HepG2 (cell line): Measurements from ENCODE around the gene IKZF3. TPM values are rescaled to one million over a fixed set of nuclear protein-coding genes. Genes with fewer than 3 reads are reported as not detected.

Source experiments
- ATF4 ChIP-seq, 2 experiments: fragments of 450-650 bp in 1 of 2; sonication (generic) in 1 of 2; formaldehyde crosslinking; IDR thresholded peaks; 2 replicates each; pipeline versions ENCODE4 v1.5.0 to v1.8.0; 2020 to 2022; ENCODE audit warnings: mild to moderate bottlenecking in 1 of 2, missing genetic modification reagents in 1 of 2
- CEBPB ChIP-seq: IDR thresholded peaks from 2 replicates; pipeline ENCODE4 v1.6.1; 2011; ENCODE audit warnings: low read depth, low read length, improper control_type of control experiment, borderline replicate concordance
- CENPT ChIP-seq: sonication (generic); formaldehyde crosslinking; IDR thresholded peaks from 2 replicates; pipeline ENCODE4 v1.8.0; 2022; ENCODE audit warnings: low read depth, mild to moderate bottlenecking, moderate library complexity, missing genetic modification reagents
- KLF11 ChIP-seq: IDR thresholded peaks from 2 replicates; pipeline ENCODE4 v1.6.1; 2016; ENCODE audit warnings: missing compliant biosample characterization
- MTA3 ChIP-seq: sonication (generic); formaldehyde crosslinking; IDR thresholded peaks from 2 replicates; pipeline ENCODE4 v1.4.0; 2020; ENCODE audit warnings: missing genetic modification reagents
- MTERF4 ChIP-seq: sonication (generic); formaldehyde crosslinking; IDR thresholded peaks from 2 replicates; pipeline ENCODE4 v1.8.0; 2023; ENCODE audit warnings: mild to moderate bottlenecking, missing genetic modification reagents
- MZF1 ChIP-seq: sonication (generic); formaldehyde crosslinking; IDR thresholded peaks from 2 replicates; pipeline ENCODE4 v1.8.1; 2023; ENCODE audit warnings: mild to moderate bottlenecking, missing genetic modification reagents, borderline replicate concordance
- PHB2 ChIP-seq: fragments of 450-650 bp; IDR thresholded peaks from 2 replicates; pipeline ENCODE4 v1.6.1; 2018; ENCODE audit not compliant: partially characterized antibody
- SIN3B ChIP-seq: fragments of 150-350 bp; IDR thresholded peaks from 2 replicates; pipeline ENCODE4 v1.6.1; 2014; ENCODE audit warnings: low read length
- SIX1 ChIP-seq: sonication (generic); formaldehyde crosslinking; IDR thresholded peaks from 2 replicates; pipeline ENCODE4 v1.4.0; 2020; ENCODE audit warnings: missing genetic modification reagents, borderline replicate concordance
- ZBTB7B ChIP-seq: sonication (generic); formaldehyde crosslinking; IDR thresholded peaks from 2 replicates; pipeline ENCODE4 v1.4.0; 2020; ENCODE audit warnings: missing genetic modification reagents
- ZGPAT ChIP-seq: IDR thresholded peaks from 2 replicates; pipeline ENCODE4 v1.6.1; 2016; ENCODE audit warnings: mild to moderate bottlenecking
- ZKSCAN1 ChIP-seq: fragments of 150-350 bp; IDR thresholded peaks from 2 replicates; pipeline ENCODE4 v1.6.1; 2014; ENCODE audit warnings: low read length
- ZNF296 ChIP-seq: sonication (generic); formaldehyde crosslinking; conservative IDR thresholded peaks from 2 replicates; pipeline ENCODE4 v1.5.0; 2020; ENCODE audit warnings: mild to moderate bottlenecking, missing genetic modification reagents
- ZNF318 ChIP-seq: sonication (generic); formaldehyde crosslinking; IDR thresholded peaks from 2 replicates; pipeline ENCODE4 v1.4.0; 2020; ENCODE audit warnings: mild to moderate bottlenecking, missing genetic modification reagents
- ZNF446 ChIP-seq: sonication (generic); formaldehyde crosslinking; IDR thresholded peaks from 2 replicates; pipeline ENCODE4 v1.5.0; 2020; ENCODE audit warnings: mild to moderate bottlenecking, missing genetic modification reagents
- ZXDC ChIP-seq: sonication (generic); formaldehyde crosslinking; IDR thresholded peaks from 2 replicates; pipeline ENCODE4 v1.5.0; 2020; ENCODE audit warnings: mild to moderate bottlenecking, missing genetic modification reagents
- polyA plus RNA-seq, 8 experiments: library from polyadenylated mRNA; depleted of rRNA in 3 of 8; stranded (reverse) in 7 of 8; unstranded in 1 of 8; fragments of >200 nt; fragmentation: Illumina TruSeq in 4 of 8; extraction: Trizol in 4 of 8; gene quantifications; 2 replicates each; pipeline versions ENCODE4 v1.2.1 to v1.2.3, GENCODE V29; 2011 to 2016; ENCODE audit warnings: low read depth in 4 of 8, missing spikeins in 1 of 8, mixed read lengths in 1 of 8; ENCODE audit not compliant: insufficient read depth in 1 of 8
- total RNA-seq, 5 experiments: library from RNA; depleted of rRNA; stranded (reverse); fragments of >200 nt; fragmentation: Illumina TruSeq; extraction: Trizol; gene quantifications; 2 replicates each; pipeline ENCODE4 v1.2.3, GENCODE V29; 2016; ENCODE audit warnings: low read depth in 1 of 5

The IKZF3 gene
- total and polyA plus RNA-seq, 2 of the 13 experiments (the other 11 are each of a cell fraction or from before 2014, with no cell fraction given), result not detected

- TF ChIP-seq ZNF296 (CRISPR knock-in tag) (no peak), SIN3B (no peak), ZXDC (CRISPR knock-in tag) (no peak), ATF4 (CRISPR knock-in tag; IDR thresholded peaks at IDR 0.05) (no peak), ZNF446 (CRISPR knock-in tag) (no peak), MTERF4 (CRISPR knock-in tag) (no peak), CEBPB (no peak), MZF1 (no peak), MTA3 (CRISPR knock-in tag) (no peak), ZBTB7B (CRISPR knock-in tag) (no peak), CENPT (CRISPR knock-in tag) (no peak), ZGPAT (CRISPR knock-in tag) (0 out of 2 replicates have a peak, but pooled peaks have one; percentile 13), SIX1 (CRISPR knock-in tag) (no peak), KLF11 (no peak), PHB2 (no peak), ZKSCAN1 (peak; percentile 30; the same call in 1 of the 2 replicates), ZNF318 (CRISPR knock-in tag) (no peak)
Observed at GRCh38 chr17:39747745-39748144, 116.4 kb downstream of the IKZF3 start (continued).
